Activated naive CD8-positive, alpha-beta T cell treated with anti-CD3 and anti-CD28 coated beads for 36 hours (primary cell): ENCODE data around the gene DNHD1. TPM values are rescaled to one million over a fixed set of nuclear protein-coding genes. Genes with fewer than 3 reads are reported as not detected.
A peak's percentile ranks its signal among the peaks of the same experiment; 100 is the strongest.

Experiments
- DNase-seq: peaks from one replicate; pipeline ENCODE4 v3.0.0; 2021
- H3K27ac Mint-ChIP-seq: one replicate; pipeline ENCODE4 v1.8.0; 2022; ENCODE audit warnings: mild to moderate bottlenecking, moderate library complexity, mixed read lengths
- H3K27me3 Mint-ChIP-seq: one replicate; pipeline ENCODE4 v1.8.0; 2022; ENCODE audit warnings: mild to moderate bottlenecking, mixed read lengths
- H3K36me3 Mint-ChIP-seq: one replicate; pipeline ENCODE4 v1.8.0; 2021; ENCODE audit warnings: mild to moderate bottlenecking, mixed read lengths
- H3K4me1 Mint-ChIP-seq: one replicate; pipeline ENCODE4 v1.8.0; 2021; ENCODE audit warnings: mixed read lengths
- H3K4me3 Mint-ChIP-seq: one replicate; pipeline ENCODE4 v1.8.0; 2022; ENCODE audit warnings: mild to moderate bottlenecking, moderate library complexity, mixed read lengths
- H3K9me3 Mint-ChIP-seq: one replicate; pipeline ENCODE4 v1.8.0; 2022; ENCODE audit warnings: mixed read lengths
- total RNA-seq, 2 experiments: library from RNA; stranded (reverse); gene quantifications; one replicate each; pipeline ENCODE4 v1.2.3, GENCODE V29; 2021

The DNHD1 gene
- total RNA-seq, 2 experiments from 2014 or later = 11.6 to 11.7 TPM

- H3K4me3 Mint-ChIP-seq = no peak overlapping the region
- H3K36me3 Mint-ChIP-seq = peaks cover 13% of the 10 kb centered on the region
- no peaks in the 10 kb centered on the region for H3K27me3 Mint-ChIP-seq
- H3K9me3 Mint-ChIP-seq = no peaks in the 10 kb centered on the region
- DNase-seq = no peak
- H3K27ac Mint-ChIP-seq = no peak overlapping the region
- peaks cover 4% of the 10 kb centered on the region for H3K4me1 Mint-ChIP-seq
These were observed 79.6 kb downstream of the DNHD1 start for GRCh38 chr11:6576471-6577373.

- Mint-ChIP-seq H3K4me3 (no peak overlapping the region), H3K4me1 (peaks cover 4% of the 10 kb centered on the region), H3K9me3 (peaks cover 10% of the 10 kb centered on the region), H3K27me3 (no peaks in the 10 kb centered on the region), H3K27ac (no peak overlapping the region), H3K36me3 (peaks cover 24% of the 10 kb centered on the region)
- no peak for DNase-seq
These were observed 81.1 kb downstream of the DNHD1 start for GRCh38 chr11:6578134-6578533.

- no peak overlapping the region for H3K27ac Mint-ChIP-seq
- no peak for DNase-seq
- peaks cover 4% of the 10 kb centered on the region for H3K4me1 Mint-ChIP-seq
- no peaks in the 10 kb centered on the region for H3K27me3 Mint-ChIP-seq
- H3K9me3 Mint-ChIP-seq = peaks cover 23% of the 10 kb centered on the region
- peaks cover 39% of the 10 kb centered on the region for H3K36me3 Mint-ChIP-seq
- H3K4me3 Mint-ChIP-seq = no peak overlapping the region
These were observed 82.6 kb downstream of the DNHD1 start for GRCh38 chr11:6579681-6580080.

GRCh38 chr11:6583584-6583983, 86.5 kb downstream of the DNHD1 start:
- DNase-seq = no peak
- Mint-ChIP-seq H3K27me3 (no peaks in the 10 kb centered on the region), H3K9me3 (peaks cover 27% of the 10 kb centered on the region), H3K4me3 (no peak overlapping the region), H3K4me1 (no peaks in the 10 kb centered on the region), H3K27ac (no peak overlapping the region), H3K36me3 (peaks cover 49% of the 10 kb centered on the region)

GRCh38 chr11:6584528-6584927, 87.4 kb downstream of the DNHD1 start:
- H3K9me3 Mint-ChIP-seq = peaks cover 27% of the 10 kb centered on the region
- H3K27ac Mint-ChIP-seq = no peak overlapping the region
- H3K27me3 Mint-ChIP-seq = no peaks in the 10 kb centered on the region
- no peaks in the 10 kb centered on the region for H3K4me1 Mint-ChIP-seq
- peaks cover 49% of the 10 kb centered on the region for H3K36me3 Mint-ChIP-seq
- H3K4me3 Mint-ChIP-seq = no peak overlapping the region
- no peak for DNase-seq

GRCh38 chr11:6586434-6587359, 89.6 kb downstream of the DNHD1 start:
- no peak for DNase-seq
- H3K4me3 Mint-ChIP-seq = no peak overlapping the region
- peaks cover 46% of the 10 kb centered on the region for H3K36me3 Mint-ChIP-seq
- no peaks in the 10 kb centered on the region for H3K27me3 Mint-ChIP-seq
- H3K27ac Mint-ChIP-seq = no peak overlapping the region
- peaks cover 27% of the 10 kb centered on the region for H3K9me3 Mint-ChIP-seq
- H3K4me1 Mint-ChIP-seq = no peaks in the 10 kb centered on the region

- Mint-ChIP-seq H3K9me3 (peaks cover 23% of the 10 kb centered on the region), H3K4me3 (no peak overlapping the region), H3K27me3 (no peaks in the 10 kb centered on the region), H3K27ac (no peak overlapping the region), H3K4me1 (no peaks in the 10 kb centered on the region), H3K36me3 (peaks cover 45% of the 10 kb centered on the region)
- no peak for DNase-seq
These were observed 90.4 kb downstream of the DNHD1 start for GRCh38 chr11:6587360-6587953.

- DNase-seq = no peak
- Mint-ChIP-seq H3K27ac (no peak overlapping the region), H3K36me3 (peaks cover 41% of the 10 kb centered on the region)
These were observed 90.9 kb downstream of the DNHD1 start for GRCh38 chr11:6588018-6588417.

GRCh38 chr11:6594142-6594768, 97.2 kb downstream of the DNHD1 start:
- no peak for DNase-seq
- Mint-ChIP-seq H3K36me3 (peaks cover 47% of the 10 kb centered on the region), H3K9me3 (no peaks in the 10 kb centered on the region), H3K4me1 (peaks cover 27% of the 10 kb centered on the region), H3K4me3 (no peak overlapping the region), H3K27me3 (no peaks in the 10 kb centered on the region), H3K27ac (no peak overlapping the region)

More at GRCh38 chr11:6588018-6588417, 90.9 kb downstream of the DNHD1 start:
- Mint-ChIP-seq H3K27me3 (no peaks in the 10 kb centered on the region), H3K4me3 (no peak overlapping the region), H3K9me3 (peaks cover 18% of the 10 kb centered on the region), H3K4me1 (no peaks in the 10 kb centered on the region)

- Mint-ChIP-seq H3K4me1 (peaks cover 32% of the 10 kb centered on the region), H3K9me3 (no peaks in the 10 kb centered on the region), H3K27me3 (no peaks in the 10 kb centered on the region), H3K27ac (no peak overlapping the region), H3K4me3 (no peak overlapping the region), H3K36me3 (peaks cover 50% of the 10 kb centered on the region)
- DNase-seq = no peak
These were observed 99.3 kb downstream of the DNHD1 start for GRCh38 chr11:6596239-6596877.

- peaks cover 40% of the 10 kb centered on the region for H3K36me3 Mint-ChIP-seq
These were observed 101.5 kb downstream of the DNHD1 start for GRCh38 chr11:6598555-6598954.

GRCh38 chr11:6599449-6599848, 102.4 kb downstream of the DNHD1 start:
- H3K27ac Mint-ChIP-seq = no peak overlapping the region
- peaks cover 32% of the 10 kb centered on the region for H3K36me3 Mint-ChIP-seq
- no peaks in the 10 kb centered on the region for H3K27me3 Mint-ChIP-seq
- no peak overlapping the region for H3K4me3 Mint-ChIP-seq
- DNase-seq = no peak
- H3K9me3 Mint-ChIP-seq = no peaks in the 10 kb centered on the region
- peaks cover 35% of the 10 kb centered on the region for H3K4me1 Mint-ChIP-seq

More at GRCh38 chr11:6598555-6598954, 101.5 kb downstream of the DNHD1 start:
- Mint-ChIP-seq H3K4me3 (no peak overlapping the region), H3K9me3 (no peaks in the 10 kb centered on the region), H3K27ac (no peak overlapping the region), H3K27me3 (no peaks in the 10 kb centered on the region), H3K4me1 (peaks cover 43% of the 10 kb centered on the region)
- DNase-seq = no peak

- H3K4me3 Mint-ChIP-seq = no peak overlapping the region
- H3K27ac Mint-ChIP-seq = no peak overlapping the region
- DNase-seq = no peak
- H3K4me1 Mint-ChIP-seq = peaks cover 32% of the 10 kb centered on the region
- no peaks in the 10 kb centered on the region for H3K9me3 Mint-ChIP-seq
- H3K27me3 Mint-ChIP-seq = no peaks in the 10 kb centered on the region
- peaks cover 30% of the 10 kb centered on the region for H3K36me3 Mint-ChIP-seq
These were observed 102.9 kb downstream of the DNHD1 start for GRCh38 chr11:6599881-6600390.

- no peak overlapping the region for H3K4me3 Mint-ChIP-seq
- DNase-seq = no peak
- no peaks in the 10 kb centered on the region for H3K27me3 Mint-ChIP-seq
- H3K9me3 Mint-ChIP-seq = no peaks in the 10 kb centered on the region
- H3K27ac Mint-ChIP-seq = peak overlapping the region; percentile 44
- H3K36me3 Mint-ChIP-seq = peaks cover 27% of the 10 kb centered on the region
- H3K4me1 Mint-ChIP-seq = peaks cover 32% of the 10 kb centered on the region
These were observed 104.0 kb downstream of the DNHD1 start for GRCh38 chr11:6601041-6601461.
